ENCODE measurements around the gene DNAH14. TPM values are rescaled to one million over a fixed set of nuclear protein-coding genes. Genes with fewer than 3 reads are reported as not detected.

Gene DNAH14
- total RNA-seq, 1 experiment from 2014 or later = 39.7 TPM

- H3K4ac ChIP-seq (ENCODE audit: low read depth, low read length) = no peak overlapping the region
- WGBS (ENCODE audit: extremely low coverage, insufficient read length, low lambda C conversion rate) = no CpG with 5 or more reads among the region's 1 CpG
- no peak for TF ChIP-seq CTCF (conservative IDR thresholded peaks at IDR 0.05)
These were observed 29.6 kb downstream of the DNAH14 start for GRCh38 chr1:224959115-224959514.

More at GRCh38 chr1:224959115-224959514, 29.6 kb downstream of the DNAH14 start:
- Histone ChIP-seq H2BK12ac (ENCODE audit: insufficient read length, low read depth, low read length) (no peak overlapping the region), H3K23ac (ENCODE audit: insufficient read length, low read depth, low read length) (no peak overlapping the region), H3K9ac (ENCODE audit: extremely low read depth, insufficient read length, low read length) (no peak overlapping the region), H4K8ac (replicated peaks; ENCODE audit: insufficient read length, low read depth, low read length) (no peak overlapping the region), H3K9me3 (ENCODE audit: control insufficient read depth, low read depth, low read length) (no peaks in the 10 kb centered on the region), H3K79me1 (ENCODE audit: insufficient read depth, low read depth, low read length, poor library complexity, severe bottlenecking) (no peaks in the 10 kb centered on the region), H3K79me2 (ENCODE audit: insufficient read depth, low read length) (no peaks in the 10 kb centered on the region), H4K5ac (ENCODE audit: insufficient read length, low read depth, low read length) (no peak overlapping the region), H3T11ph (ENCODE audit: low read length) (no peak overlapping the region), H3K14ac (ENCODE audit: insufficient read depth, low read length) (no peak overlapping the region), H3K18ac (ENCODE audit: insufficient read length, low read depth, low read length) (no peak overlapping the region), H3K4me2 (ENCODE audit: insufficient read depth, insufficient read length, low read length) (no peak overlapping the region), H3K27me3 (ENCODE audit: insufficient read depth, low read length) (no peaks in the 10 kb centered on the region), H3K56ac (ENCODE audit: insufficient read length, low read depth, low read length) (no peak overlapping the region), H3K4me1 (ENCODE audit: insufficient read depth, low read length) (no peaks in the 10 kb centered on the region), H4K20me1 (ENCODE audit: control insufficient read depth, insufficient read depth, insufficient read length) (no peaks in the 10 kb centered on the region), H3K23me2 (ENCODE audit: insufficient read length, low read depth, low read length, poor library complexity, severe bottlenecking) (no peaks in the 10 kb centered on the region), H3K27ac (ENCODE audit: insufficient read length, low read depth, low read length) (no peak overlapping the region), H2BK120ac (ENCODE audit: low read depth, low read length, poor library complexity, severe bottlenecking) (no peak overlapping the region), H4K91ac (ENCODE audit: insufficient read length, low read depth, low read length) (no peak overlapping the region), H2AK5ac (ENCODE audit: insufficient read length, low read length) (no peak overlapping the region), H2BK20ac (ENCODE audit: low read depth, low read length, poor library complexity, severe bottlenecking) (no peak overlapping the region), H2BK5ac (ENCODE audit: insufficient read length, low read length) (no peak overlapping the region), H2AFZ (ENCODE audit: low read length) (no peak overlapping the region), H2BK15ac (ENCODE audit: low read depth, low read length) (no peak overlapping the region)
- Mint-ChIP-seq H3K4me3 (no peak overlapping the region), H3K9me3 (no peaks in the 10 kb centered on the region), H3K27ac (no peak overlapping the region), H3K36me3 (ENCODE audit: insufficient read depth in 1 of 3, low read depth in 3 of 3) (peaks cover 0 to 4% (median 0%) of the 10 kb centered on the region in 3 experiments; a peak in 3 of 7 replicates), H3K27me3 (ENCODE audit: low read depth) (no peaks in the 10 kb centered on the region), H3K4me1 (no peaks in the 10 kb centered on the region)
- DNase-seq = no peak
